Spleen (tissue), 7 donors: ENCODE results near the gene SPOCK3.

Experiments used
- CTCF ChIP-seq, 11 experiments: fragments of 200-600 bp in 7 of 11; fragments of 450-650 bp in 4 of 11; sonication (generic) in 4 of 11; IDR thresholded peaks in 8 of 11; conservative IDR thresholded peaks in 3 of 11; 1 replicate in 7 of 11; 2 replicates in 4 of 11; pipeline versions ENCODE4 v1.4.0 to v1.8.0; 2016 to 2021; ENCODE audit warnings: antibody characterized with exemption in 11 of 11, inconsistent platforms in 4 of 11, mild to moderate bottlenecking in 1 of 11
- POLR2A ChIP-seq, 3 donors: fragments of 450-650 bp; IDR thresholded peaks; one replicate each; pipeline ENCODE4 v1.5.1; 2017; ENCODE audit warnings: antibody characterized with exemption in 3 of 3, mild to moderate bottlenecking in 1 of 3
- POLR2AphosphoS5 ChIP-seq, 3 donors: sonication (generic); formaldehyde crosslinking; IDR thresholded peaks; one replicate each; pipeline ENCODE4 v1.5.1; 2017; ENCODE audit warnings: antibody characterized with exemption in 3 of 3
- donor health status: DM: no; HTN: no; CAD: no; lungs with moderate emphysema.
- donor health status: DM: no; HTN: no; CAD: no.
- donor health status: DM: no; HTN: no; CAD: no.

GRCh38 chr4:166977596-166977995, 256.7 kb downstream of the SPOCK3 start:
- TF ChIP-seq CTCF (IDR thresholded peaks at IDR 0.05 in 8 of 11, conservative IDR thresholded peaks at IDR 0.05 in 3 of 11): no peak
- no peak for TF ChIP-seq POLR2AphosphoS5 (IDR thresholded peaks at IDR 0.05)
- no peak for TF ChIP-seq POLR2A (IDR thresholded peaks at IDR 0.05)
